ENCODE measurements around the gene NBEA.

- TF ChIP-seq EZH2 (IDR thresholded peaks at IDR 0.05; ENCODE audit: low read depth, unreplicated experiment) (no peak), CREB1 (CRISPR knock-in tag; IDR thresholded peaks at IDR 0.05; ENCODE audit: low read depth) (no peak), POLR2AphosphoS5 (IDR thresholded peaks at IDR 0.05; ENCODE audit: low read depth) (no peak), ZNF331 (CRISPR knock-in tag; IDR thresholded peaks at IDR 0.05; ENCODE audit: low read depth) (no peak), ZNF114 (CRISPR knock-in tag; IDR thresholded peaks at IDR 0.05) (no peak), JUNB (IDR thresholded peaks at IDR 0.05; ENCODE audit: unreplicated experiment) (no peak), REST (IDR thresholded peaks at IDR 0.05; ENCODE audit: unreplicated experiment) (no peak), EZH2phosphoT487 (IDR thresholded peaks at IDR 0.05; ENCODE audit: unreplicated experiment) (no peak)
- TF ChIP-seq, protein P1, sequence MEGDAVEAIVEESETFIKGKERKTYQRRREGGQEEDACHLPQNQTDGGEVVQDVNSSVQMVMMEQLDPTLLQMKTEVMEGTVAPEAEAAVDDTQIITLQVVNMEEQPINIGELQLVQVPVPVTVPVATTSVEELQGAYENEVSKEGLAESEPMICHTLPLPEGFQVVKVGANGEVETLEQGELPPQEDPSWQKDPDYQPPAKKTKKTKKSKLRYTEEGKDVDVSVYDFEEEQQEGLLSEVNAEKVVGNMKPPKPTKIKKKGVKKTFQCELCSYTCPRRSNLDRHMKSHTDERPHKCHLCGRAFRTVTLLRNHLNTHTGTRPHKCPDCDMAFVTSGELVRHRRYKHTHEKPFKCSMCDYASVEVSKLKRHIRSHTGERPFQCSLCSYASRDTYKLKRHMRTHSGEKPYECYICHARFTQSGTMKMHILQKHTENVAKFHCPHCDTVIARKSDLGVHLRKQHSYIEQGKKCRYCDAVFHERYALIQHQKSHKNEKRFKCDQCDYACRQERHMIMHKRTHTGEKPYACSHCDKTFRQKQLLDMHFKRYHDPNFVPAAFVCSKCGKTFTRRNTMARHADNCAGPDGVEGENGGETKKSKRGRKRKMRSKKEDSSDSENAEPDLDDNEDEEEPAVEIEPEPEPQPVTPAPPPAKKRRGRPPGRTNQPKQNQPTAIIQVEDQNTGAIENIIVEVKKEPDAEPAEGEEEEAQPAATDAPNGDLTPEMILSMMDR (conservative IDR thresholded peaks at IDR 0.05; ENCODE audit: low read depth in 2 of 2) = no peak
These were observed 570.3 kb downstream of the NBEA start for GRCh38 chr13:35512271-35512920.

Measured in GM23338 (cell line).